NOMO-1 treated with DMSO at 0.1 percent for 48 hours (cell line): Measurements from ENCODE around the gene SELENOV.

Experiments
- DNase-seq: peaks from one replicate; lab custom pipeline; 2025; ENCODE audit not compliant: unreplicated experiment; lab: John Stamatoyannopoulos, UW

The SELENOV gene

DNA sequence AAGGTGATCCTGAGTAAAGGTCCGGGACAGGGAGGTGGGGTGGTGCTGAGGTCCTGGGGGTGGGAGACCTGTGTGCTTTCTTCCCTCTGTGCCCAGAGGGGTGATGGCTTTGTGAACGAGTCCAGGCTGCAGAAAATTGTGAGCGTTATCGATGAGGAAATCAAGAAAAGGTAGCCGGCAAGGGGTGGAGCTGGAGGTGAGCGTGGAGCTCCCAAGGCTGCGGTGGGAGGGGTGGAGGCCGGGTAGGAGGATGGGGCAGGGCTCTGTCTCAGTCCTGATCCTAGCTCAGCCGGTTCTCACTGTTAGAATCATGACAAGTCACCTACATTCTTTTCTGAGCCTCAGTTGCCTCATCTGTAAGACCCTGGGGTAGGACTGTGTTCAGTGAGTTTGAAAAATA, 4.0 kb downstream of the SELENOV start:
- DNase-seq, result no peak

DNA sequence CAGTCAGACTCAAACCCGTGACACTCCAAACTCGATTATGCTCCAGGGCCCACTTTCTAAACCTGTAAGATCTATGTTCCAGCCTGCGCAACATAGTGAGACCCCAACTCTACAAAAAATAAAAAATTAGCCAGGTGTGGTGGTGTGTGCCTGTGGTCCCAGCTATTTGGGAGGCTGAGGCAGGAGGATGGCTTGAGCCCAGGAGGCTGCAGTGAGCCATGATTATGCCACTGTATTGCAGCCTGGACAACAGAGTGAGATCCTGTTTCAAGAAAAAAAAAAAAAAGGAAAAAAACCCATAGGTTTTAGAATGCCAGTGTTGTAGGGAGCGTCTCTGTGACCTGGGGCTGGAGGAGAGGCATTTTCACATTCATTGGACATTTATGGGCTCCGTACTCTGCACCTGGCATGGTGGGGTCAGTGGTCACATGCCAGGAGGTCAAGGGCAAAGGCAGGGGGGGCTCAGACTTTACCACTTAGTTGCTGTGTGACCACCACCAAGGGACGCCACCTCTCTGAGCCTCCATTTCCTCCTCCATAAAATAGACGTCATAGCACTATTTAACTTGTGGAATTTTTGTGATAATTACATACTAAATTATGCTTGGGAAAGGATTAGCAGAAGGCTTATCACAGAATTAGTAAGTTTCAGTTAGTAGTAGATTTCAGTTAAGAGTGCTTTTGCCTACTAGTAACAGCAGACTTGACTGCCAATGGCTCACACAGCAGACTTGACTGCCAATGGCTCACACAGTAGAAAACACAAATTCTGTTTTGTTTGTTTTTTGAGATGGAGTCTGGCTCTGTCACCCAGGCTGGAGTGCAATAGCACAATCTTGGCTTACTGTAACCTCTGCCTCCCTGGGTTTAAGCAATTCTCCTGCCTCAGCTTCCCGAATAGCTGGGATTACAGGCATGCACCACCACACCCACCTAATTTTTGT, 5.9 kb downstream of the SELENOV start:
- DNase-seq, result no peak

DNA sequence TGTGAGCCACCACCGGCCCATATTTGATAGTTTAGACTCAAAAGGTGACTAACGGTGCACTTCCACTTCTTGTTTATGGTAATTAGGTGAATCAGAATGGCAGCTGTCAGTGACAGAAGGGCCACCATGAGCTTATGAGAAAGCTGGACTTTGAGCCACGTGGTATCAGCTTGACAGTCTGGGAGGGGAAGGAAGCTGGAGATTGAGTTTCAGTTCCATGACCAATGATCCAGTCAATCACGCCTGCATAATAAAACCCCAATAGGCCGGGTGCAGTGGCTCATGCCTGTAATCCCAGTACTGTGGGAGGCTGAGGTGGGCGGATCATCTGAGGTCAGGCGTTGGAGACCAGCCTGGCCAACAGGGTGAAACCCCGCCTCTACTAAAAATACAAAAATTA, 9.6 kb downstream of the SELENOV start:
- DNase-seq, result peak; percentile 6

GRCh38 chr19:39525205-39525604, 10.3 kb downstream of the SELENOV start:
- no peak for DNase-seq

GRCh38 chr19:39531834-39532232, 16.9 kb downstream of the SELENOV start:
- no peak for DNase-seq

DNA sequence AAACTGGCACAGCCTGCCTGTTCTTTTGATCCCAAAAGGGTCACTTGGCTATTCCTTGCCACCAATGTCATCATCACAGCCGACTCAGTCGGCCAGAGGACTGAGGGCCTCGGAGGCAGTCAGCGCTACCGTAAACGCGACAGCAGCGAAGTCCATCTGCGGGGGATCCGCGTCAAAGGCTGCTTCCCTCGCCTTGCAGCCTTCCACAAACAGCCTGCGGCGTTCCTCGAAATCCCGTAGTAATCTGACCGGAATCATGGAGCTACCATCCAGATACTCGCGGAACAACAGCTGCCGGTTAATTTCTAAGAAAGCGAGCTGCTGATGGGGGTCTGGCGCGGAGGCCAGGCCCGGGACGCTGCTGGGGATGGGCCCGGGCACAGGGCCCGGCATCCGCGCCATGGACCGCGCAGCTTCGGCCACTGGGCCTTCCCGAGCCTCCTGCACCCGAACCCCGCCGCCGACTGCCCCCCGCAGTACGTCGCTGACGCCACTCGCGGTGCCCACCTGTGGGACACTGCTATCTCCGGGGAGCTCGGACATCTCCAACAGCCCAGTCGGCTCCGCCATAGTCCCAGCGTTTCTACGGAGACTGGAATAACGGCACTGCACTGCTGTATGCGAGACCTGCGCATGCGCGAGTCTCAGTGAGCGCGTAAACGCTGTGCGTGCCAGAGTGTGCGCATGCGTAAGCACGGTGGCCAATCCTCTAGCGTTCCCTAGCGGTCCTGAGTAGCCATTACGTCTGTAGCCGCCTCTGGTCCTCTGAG, 17.5 kb downstream of the SELENOV start, which contains the start of gene EID2B:
Gene EID2B (minus strand): TSS at position 620 of the 770 bp plus-strand sequence. CDS start 50 bp downstream, at position 570.
- DNase-seq, result peak; percentile 94

- no peak for DNase-seq
These were observed 18.1 kb downstream of the SELENOV start for GRCh38 chr19:39533003-39533512.

GRCh38 chr19:39533791-39534190, 18.9 kb downstream of the SELENOV start:
- DNase-seq, result no peak

DNA sequence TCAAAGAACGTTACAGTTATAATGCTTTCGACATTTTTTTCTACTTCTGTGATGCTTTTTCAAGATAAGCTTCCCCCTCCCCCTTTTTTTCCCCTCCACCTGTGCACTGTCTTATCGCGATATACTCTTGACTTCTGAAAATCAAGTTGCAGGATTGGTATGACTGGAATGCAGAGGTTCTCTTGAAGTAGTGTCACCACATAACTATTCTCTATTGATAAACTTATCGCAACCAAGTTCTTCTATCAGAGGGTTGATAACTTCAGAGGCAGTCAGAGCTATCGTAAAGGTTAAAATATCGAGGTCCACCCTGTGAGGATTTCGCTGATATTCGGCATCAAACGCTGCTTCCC, 24.2 kb downstream of the SELENOV start:
- no peak for DNase-seq

DNA sequence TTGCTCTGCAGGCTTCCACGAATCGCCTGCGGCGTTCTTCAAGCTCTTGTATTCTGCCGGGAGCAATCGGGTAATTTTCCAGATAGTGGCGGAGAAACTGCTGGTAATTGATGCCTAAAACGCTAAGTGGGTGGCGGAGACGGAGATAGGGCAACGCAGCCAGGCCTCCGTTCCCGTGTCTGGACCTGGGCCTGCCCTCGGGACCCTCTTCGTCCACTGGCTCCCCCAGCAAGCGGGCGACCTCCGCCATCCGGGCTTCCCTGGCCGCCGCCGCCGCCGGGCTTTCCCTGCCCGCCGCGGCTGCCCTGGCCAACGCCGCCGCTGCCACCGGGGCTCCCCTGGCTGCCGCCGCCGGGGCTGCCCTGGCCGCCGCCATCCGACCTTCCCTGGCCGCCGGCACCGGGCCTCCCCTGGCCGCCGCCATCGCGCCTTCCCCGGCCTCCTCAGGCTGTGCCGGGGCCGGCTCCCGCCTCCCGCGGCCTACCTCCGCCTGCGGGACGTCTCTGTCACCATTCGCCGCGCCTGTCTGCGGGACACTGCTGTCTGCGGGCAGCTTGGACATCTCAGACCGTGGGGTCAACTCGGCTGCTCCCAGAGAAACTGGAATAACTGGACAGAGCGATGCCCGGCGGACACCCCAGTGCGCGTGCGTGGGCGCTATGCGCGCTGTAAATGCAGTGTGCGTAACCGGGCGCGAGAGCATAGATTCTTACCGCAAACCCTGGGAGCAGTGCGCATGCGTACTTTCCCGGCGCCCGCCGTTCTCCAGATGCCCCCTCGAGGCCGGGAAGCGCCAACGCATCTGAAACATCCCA, 24.8 kb downstream of the SELENOV start, which contains the start of gene EID2:
Gene EID2 (minus strand): TSS at position 644 of the 815 bp plus-strand sequence. CDS start 82 bp downstream, at position 562.
- peak; percentile 96 for DNase-seq

DNA sequence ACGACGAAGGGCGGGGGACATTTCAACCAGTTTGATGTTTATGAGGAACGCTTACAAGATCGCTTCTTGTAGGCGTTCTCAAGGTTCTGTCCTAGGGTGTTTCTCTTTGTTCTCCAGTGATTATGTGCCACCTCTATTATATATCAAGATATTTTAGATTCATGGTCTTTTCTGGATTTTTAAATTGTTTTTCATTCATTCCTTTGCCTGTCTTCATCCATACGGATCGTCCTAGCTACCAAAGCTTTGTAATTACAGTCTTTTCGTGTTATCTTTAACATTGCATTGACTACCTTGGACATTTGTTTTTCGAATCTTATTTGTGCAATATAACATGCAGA, 25.4 kb downstream of the SELENOV start:
- no peak for DNase-seq

DNA sequence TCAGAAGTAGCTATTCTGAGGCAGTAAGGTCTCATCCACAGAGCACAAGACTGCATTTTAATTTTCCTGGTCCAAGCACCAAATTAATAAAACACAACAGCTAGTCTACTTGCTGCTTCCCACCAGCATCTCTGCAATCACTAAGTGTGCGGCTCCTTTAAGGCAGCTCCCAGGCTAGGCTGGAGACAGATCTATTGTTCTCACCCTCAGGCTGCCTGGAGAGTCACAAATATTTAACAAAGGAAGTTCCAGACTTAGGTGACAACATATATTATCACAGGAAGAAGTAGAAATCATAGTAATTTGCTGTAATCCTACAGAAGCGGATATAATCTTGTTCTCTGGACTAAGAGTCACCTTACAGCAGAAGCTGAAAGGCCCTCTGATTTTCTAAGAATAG, 27.3 kb downstream of the SELENOV start:
- DNase-seq, result peak; percentile 26

GRCh38 chr19:39543477-39543857, 28.5 kb downstream of the SELENOV start:
- no peak for DNase-seq

- no peak for DNase-seq
These were observed 29.4 kb downstream of the SELENOV start for GRCh38 chr19:39544226-39544903.

- DNase-seq, result no peak
These were observed 30.0 kb downstream of the SELENOV start for GRCh38 chr19:39544911-39545310.

DNA sequence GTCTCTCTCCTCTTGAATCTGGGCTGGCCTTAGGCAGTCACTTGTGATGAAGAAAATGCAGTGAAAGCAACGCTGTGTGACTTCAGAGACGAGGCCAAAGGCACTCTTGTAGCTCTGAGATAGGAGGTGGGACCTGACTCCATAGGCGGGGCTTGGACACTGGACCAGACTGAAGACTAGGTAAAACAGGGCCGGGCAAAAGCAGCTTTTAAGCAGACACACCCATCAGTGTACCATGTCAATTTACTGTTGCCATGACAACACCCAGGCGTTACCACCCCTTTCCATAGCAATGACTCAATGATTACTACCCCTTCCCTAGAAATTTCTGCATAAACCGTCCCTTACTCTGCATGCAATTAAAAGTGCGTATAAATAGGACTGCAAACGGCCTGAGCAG, 31.7 kb downstream of the SELENOV start:
- DNase-seq, result no peak

- DNase-seq, result no peak
These were observed 35.3 kb downstream of the SELENOV start for GRCh38 chr19:39550197-39550596.

GRCh38 chr19:39553082-39553652, 38.2 kb downstream of the SELENOV start:
- DNase-seq, result no peak

DNA sequence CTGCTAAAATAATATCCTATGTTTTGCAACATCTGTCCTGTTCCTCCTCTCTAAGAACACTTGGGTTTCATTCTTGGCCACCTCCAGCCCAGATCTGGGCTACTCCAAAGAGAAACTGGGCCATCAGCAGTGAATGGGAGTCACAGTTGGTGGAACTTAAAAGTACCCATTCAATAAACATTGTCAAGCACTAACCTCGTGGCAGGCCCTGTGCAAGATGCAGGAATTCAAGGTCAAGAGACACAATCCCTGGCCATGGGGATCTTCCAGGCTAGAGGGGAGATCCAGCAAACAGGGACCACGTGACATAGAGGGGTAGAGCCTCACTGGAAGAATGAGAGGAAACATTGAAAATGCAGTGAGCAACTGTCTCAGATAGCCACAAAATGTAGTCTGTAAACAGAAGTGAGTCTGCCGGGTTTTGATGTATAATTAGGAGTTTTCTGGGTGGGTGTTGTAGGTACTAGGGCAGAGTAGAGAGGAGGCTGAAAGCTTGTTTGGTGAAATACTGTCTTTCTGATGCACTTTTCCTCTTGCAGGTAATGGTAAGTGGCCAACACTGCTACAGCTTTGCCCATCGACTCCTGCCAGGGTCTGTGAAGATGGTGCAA, 39.9 kb downstream of the SELENOV start:
- no peak for DNase-seq

GRCh38 chr19:39555883-39556282, 40.9 kb downstream of the SELENOV start:
- DNase-seq, result no peak
